ENCODE results near the gene TTC24.

TTC24 gene

GRCh38 chr1:156543066-156543465 is 36.5 kb upstream of the TTC24 start:
- H3K9me3 ChIP-seq (ENCODE audit: insufficient read depth, low read length): no peaks in the 10 kb centered on the region
- no peak overlapping the region for H3K4me3 ChIP-seq (ENCODE audit: insufficient read depth, low read length, poor library complexity, severe bottlenecking)
- no peaks in the 10 kb centered on the region for H3K79me2 ChIP-seq (ENCODE audit: insufficient read depth, low read length)
- H3F3A ChIP-seq (ENCODE audit: insufficient read depth): no peaks in the 10 kb centered on the region
- no peaks in the 10 kb centered on the region for H4K20me1 ChIP-seq (ENCODE audit: low read depth, low read length)
- no peaks in the 10 kb centered on the region for H3K9me2 ChIP-seq (replicated peaks; ENCODE audit: insufficient read depth, low read length)
- TF ChIP-seq CTCF (IDR thresholded peaks at IDR 0.05; ENCODE audit: insufficient read depth, low read length, poor library complexity, severe bottlenecking) (no peak), EZH2phosphoT487 (conservative IDR thresholded peaks at IDR 0.05; ENCODE audit: low read length) (no peak)
- H3K4me2 ChIP-seq (ENCODE audit: low read depth, low read length, poor library complexity, severe bottlenecking): no peak overlapping the region
- no peaks in the 10 kb centered on the region for H3K36me3 ChIP-seq (ENCODE audit: low read length)
- no peaks in the 10 kb centered on the region for H3K27me3 ChIP-seq (ENCODE audit: low read length)
- H3K9ac ChIP-seq (ENCODE audit: low read length): no peak overlapping the region
- no peak overlapping the region for H2AFZ ChIP-seq (ENCODE audit: low read depth, low read length, severe bottlenecking)
- no peak overlapping the region for H3K27ac ChIP-seq (ENCODE audit: low read depth, low read length)

GRCh38 chr1:156544592-156545102 is 34.9 kb upstream of the TTC24 start:
- Histone ChIP-seq H4K20me1 (ENCODE audit: low read depth, low read length) (no peaks in the 10 kb centered on the region), H3K9me3 (ENCODE audit: insufficient read depth, low read length) (no peaks in the 10 kb centered on the region), H3K79me2 (ENCODE audit: insufficient read depth, low read length) (no peaks in the 10 kb centered on the region), H3K9ac (ENCODE audit: low read length) (no peak overlapping the region), H2AFZ (ENCODE audit: low read depth, low read length, severe bottlenecking) (no peak overlapping the region), H3K9me2 (replicated peaks; ENCODE audit: insufficient read depth, low read length) (no peaks in the 10 kb centered on the region), H3K36me3 (ENCODE audit: low read length) (no peaks in the 10 kb centered on the region), H3F3A (ENCODE audit: insufficient read depth) (no peaks in the 10 kb centered on the region), H3K27ac (ENCODE audit: low read depth, low read length) (no peak overlapping the region), H3K27me3 (ENCODE audit: low read length) (no peaks in the 10 kb centered on the region), H3K4me2 (ENCODE audit: low read depth, low read length, poor library complexity, severe bottlenecking) (no peak overlapping the region), H3K4me3 (ENCODE audit: insufficient read depth, low read length, poor library complexity, severe bottlenecking) (no peak overlapping the region)
- TF ChIP-seq CTCF (IDR thresholded peaks at IDR 0.05; ENCODE audit: insufficient read depth, low read length, poor library complexity, severe bottlenecking): no peak

- no peak for TF ChIP-seq EZH2phosphoT487 (conservative IDR thresholded peaks at IDR 0.05; ENCODE audit: low read length)
- TF ChIP-seq CTCF (IDR thresholded peaks at IDR 0.05; ENCODE audit: insufficient read depth, low read length, poor library complexity, severe bottlenecking): no peak
- Histone ChIP-seq H3K9me2 (replicated peaks; ENCODE audit: insufficient read depth, low read length) (no peaks in the 10 kb centered on the region), H3K36me3 (ENCODE audit: low read length) (no peaks in the 10 kb centered on the region), H3F3A (ENCODE audit: insufficient read depth) (no peaks in the 10 kb centered on the region), H3K27me3 (ENCODE audit: low read length) (no peaks in the 10 kb centered on the region), H3K4me2 (ENCODE audit: low read depth, low read length, poor library complexity, severe bottlenecking) (no peak overlapping the region), H2AFZ (ENCODE audit: low read depth, low read length, severe bottlenecking) (no peak overlapping the region), H3K9me3 (ENCODE audit: insufficient read depth, low read length) (no peaks in the 10 kb centered on the region), H3K27ac (ENCODE audit: low read depth, low read length) (no peak overlapping the region), H3K79me2 (ENCODE audit: insufficient read depth, low read length) (no peaks in the 10 kb centered on the region), H3K4me3 (ENCODE audit: insufficient read depth, low read length, poor library complexity, severe bottlenecking) (no peak overlapping the region), H4K20me1 (ENCODE audit: low read depth, low read length) (no peaks in the 10 kb centered on the region), H3K9ac (ENCODE audit: low read length) (no peak overlapping the region)
Observed at GRCh38 chr1:156546267-156546666, 33.3 kb upstream of the TTC24 start.

Measured in SU-DHL-6 (cell line).